Activated T-helper 1 cell treated with anti-CD3 and anti-CD28 coated beads, Interleukin-12 subunit alpha, Interleukin-12 subunit beta, Interleukin-2, Interleukin-4 antibody, amounts not matched to agents 30 ng/mL and 10 ng/mL and 1 ng/mL, durations not matched to agents 14 hours and 24 hours and 36 hours (primary cell): Measurements from ENCODE around the gene PCDHGC3. TPM values are rescaled to one million over a fixed set of nuclear protein-coding genes. Genes with fewer than 3 reads are reported as not detected.

ENCODE experiments used
- DNase-seq: peaks from one replicate; pipeline ENCODE4 v3.0.0; 2021; ENCODE audit warnings: low spot score
- H3K27ac Mint-ChIP-seq: one replicate; pipeline ENCODE4 v1.8.0; 2021; ENCODE audit warnings: mild to moderate bottlenecking, mixed read lengths
- H3K27me3 Mint-ChIP-seq: one replicate; pipeline ENCODE4 v1.8.0; 2022; ENCODE audit warnings: mild to moderate bottlenecking, moderate library complexity, mixed read lengths; ENCODE audit not compliant: insufficient read depth
- H3K36me3 Mint-ChIP-seq: one replicate; pipeline ENCODE4 v1.8.0; 2021; ENCODE audit warnings: low read depth, mixed read lengths
- H3K4me1 Mint-ChIP-seq: one replicate; pipeline ENCODE4 v1.8.0; 2021; ENCODE audit warnings: low read depth, mixed read lengths
- H3K4me3 Mint-ChIP-seq: one replicate; pipeline ENCODE4 v1.8.0; 2021; ENCODE audit warnings: mild to moderate bottlenecking, moderate library complexity, mixed read lengths
- H3K9me3 Mint-ChIP-seq: one replicate; pipeline ENCODE4 v1.8.0; 2021; ENCODE audit warnings: mixed read lengths
- intact Hi-C: fragments of 100-400 bp; cut with micrococcal nuclease; formaldehyde crosslinking; loops from one replicate; pipeline ENCODE4 v1.15.1; 2024
- total RNA-seq: library from RNA; stranded (reverse); gene quantifications from 2 replicates; pipeline ENCODE4 v1.2.3, GENCODE V29; 2022

PCDHGC3 gene
- total RNA-seq, 1 donor from 2014 or later = 0.31 TPM

DNA sequence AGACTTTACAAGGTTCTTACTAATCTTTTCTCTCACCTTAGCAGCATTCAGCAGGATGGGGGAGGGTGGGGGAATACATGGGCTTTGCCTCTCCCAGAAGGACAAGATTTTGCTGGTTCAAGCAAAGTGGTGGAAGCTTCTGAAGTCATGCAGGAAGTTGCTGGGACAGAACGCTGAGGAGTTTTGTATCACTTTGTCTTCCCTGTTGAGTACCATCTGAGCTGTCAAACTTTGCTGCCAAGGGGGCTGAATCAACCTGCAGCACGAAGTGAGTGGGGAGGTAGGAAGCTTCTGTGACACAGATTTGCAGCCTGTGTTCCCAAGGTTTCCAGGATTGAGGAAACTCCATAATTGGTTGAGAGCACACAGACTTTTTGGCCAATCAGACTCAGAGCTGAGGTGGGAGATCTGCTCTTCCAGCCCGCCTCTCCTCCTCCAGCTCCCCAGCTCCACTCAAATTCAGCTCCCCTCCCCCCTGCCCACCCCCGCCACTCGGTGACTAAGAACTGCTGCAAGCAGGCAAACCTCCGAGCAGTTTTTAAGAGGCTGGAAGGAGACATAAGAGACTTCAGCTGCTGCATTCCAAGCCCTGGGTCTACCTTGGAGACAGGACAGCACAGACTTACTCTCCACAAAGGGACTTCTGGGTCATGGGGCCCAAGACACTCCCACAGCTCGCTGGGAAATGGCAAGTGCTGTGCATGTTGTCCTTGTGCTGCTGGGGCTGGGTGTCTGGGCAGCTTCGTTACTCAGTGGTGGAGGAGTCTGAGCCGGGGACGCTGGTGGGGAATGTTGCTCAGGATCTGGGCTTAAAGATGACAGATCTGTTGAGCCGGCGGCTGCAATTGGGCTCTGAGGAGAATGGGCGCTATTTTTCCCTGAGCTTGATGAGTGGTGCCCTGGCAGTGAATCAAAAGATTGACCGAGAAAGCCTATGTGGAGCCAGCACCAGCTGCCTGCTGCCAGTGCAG, 13.1 kb downstream of the PCDHGC3 start, which contains the start of gene PCDHGC5:
PCDHGC5 (plus strand) TSS at position 491 of the 971 bp plus-strand sequence; CDS start at position 651, 160 bp downstream.
- DNase-seq = no peak
- Mint-ChIP-seq H3K27me3 (peaks cover 48% of the 10 kb centered on the region), H3K36me3 (no peaks in the 10 kb centered on the region), H3K9me3 (no peaks in the 10 kb centered on the region), H3K4me1 (no peaks in the 10 kb centered on the region), H3K27ac (no peak within 1 kb of the TSS), H3K4me3 (no peak within 1 kb of the TSS)
- intact Hi-C loops = no loop called here

DNA sequence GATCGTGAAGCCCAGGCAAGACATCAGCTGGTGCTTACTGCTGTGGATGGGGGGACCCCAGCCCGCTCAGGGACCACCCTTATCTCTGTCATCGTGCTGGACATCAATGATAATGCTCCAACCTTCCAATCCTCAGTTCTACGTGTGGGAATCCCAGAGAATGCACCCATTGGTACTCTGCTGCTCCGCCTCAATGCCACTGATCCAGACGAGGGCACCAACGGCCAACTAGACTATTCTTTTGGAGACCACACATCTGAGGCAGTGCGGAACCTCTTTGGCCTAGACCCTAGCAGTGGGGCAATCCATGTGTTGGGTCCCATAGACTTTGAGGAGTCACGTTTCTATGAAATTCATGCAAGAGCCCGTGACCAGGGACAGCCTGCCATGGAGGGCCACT, 14.1 kb downstream of the PCDHGC3 start:
- Mint-ChIP-seq H3K27me3 (peaks cover 38% of the 10 kb centered on the region), H3K4me1 (no peaks in the 10 kb centered on the region), H3K4me3 (no peak overlapping the region), H3K36me3 (no peaks in the 10 kb centered on the region), H3K27ac (no peak overlapping the region), H3K9me3 (no peaks in the 10 kb centered on the region)
- DNase-seq = no peak
- intact Hi-C loops = no loop called here

DNA sequence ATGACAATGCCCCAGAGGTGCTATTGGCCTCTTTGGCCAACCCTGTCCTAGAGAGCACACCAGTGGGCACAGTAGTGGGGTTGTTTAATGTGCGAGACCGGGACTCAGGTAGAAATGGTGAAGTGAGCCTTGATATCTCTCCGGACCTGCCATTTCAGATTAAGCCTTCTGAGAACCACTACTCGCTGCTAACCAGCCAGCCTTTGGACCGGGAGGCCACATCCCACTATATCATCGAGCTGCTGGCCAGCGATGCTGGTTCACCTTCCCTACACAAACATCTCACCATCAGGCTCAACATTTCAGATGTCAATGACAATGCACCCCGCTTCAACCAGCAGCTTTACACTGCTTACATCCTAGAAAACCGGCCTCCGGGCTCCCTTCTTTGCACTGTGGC, 14.5 kb downstream of the PCDHGC3 start:
- H3K27ac Mint-ChIP-seq = no peak overlapping the region
- peaks cover 37% of the 10 kb centered on the region for H3K27me3 Mint-ChIP-seq
- intact Hi-C loops = no loop called here
- no peaks in the 10 kb centered on the region for H3K36me3 Mint-ChIP-seq
- no peak overlapping the region for H3K4me3 Mint-ChIP-seq
- H3K4me1 Mint-ChIP-seq = no peaks in the 10 kb centered on the region
- no peak for DNase-seq
- no peaks in the 10 kb centered on the region for H3K9me3 Mint-ChIP-seq

DNA sequence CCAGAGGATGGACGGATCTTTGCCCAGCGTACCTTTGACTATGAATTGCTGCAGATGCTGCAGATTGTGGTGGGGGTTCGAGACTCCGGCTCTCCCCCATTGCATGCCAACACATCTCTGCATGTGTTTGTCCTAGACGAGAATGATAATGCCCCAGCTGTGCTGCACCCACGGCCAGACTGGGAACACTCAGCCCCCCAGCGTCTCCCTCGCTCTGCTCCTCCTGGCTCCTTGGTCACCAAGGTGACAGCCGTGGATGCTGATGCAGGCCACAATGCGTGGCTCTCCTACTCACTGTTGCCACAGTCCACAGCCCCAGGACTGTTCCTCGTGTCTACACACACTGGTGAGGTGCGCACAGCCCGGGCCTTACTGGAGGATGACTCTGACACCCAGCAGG, 15.0 kb downstream of the PCDHGC3 start:
- DNase-seq = no peak
- Mint-ChIP-seq H3K27me3 (peaks cover 38% of the 10 kb centered on the region), H3K4me3 (no peak overlapping the region), H3K36me3 (no peaks in the 10 kb centered on the region), H3K9me3 (no peaks in the 10 kb centered on the region), H3K27ac (no peak overlapping the region), H3K4me1 (no peaks in the 10 kb centered on the region)
- intact Hi-C loops = no loop called here

DNA sequence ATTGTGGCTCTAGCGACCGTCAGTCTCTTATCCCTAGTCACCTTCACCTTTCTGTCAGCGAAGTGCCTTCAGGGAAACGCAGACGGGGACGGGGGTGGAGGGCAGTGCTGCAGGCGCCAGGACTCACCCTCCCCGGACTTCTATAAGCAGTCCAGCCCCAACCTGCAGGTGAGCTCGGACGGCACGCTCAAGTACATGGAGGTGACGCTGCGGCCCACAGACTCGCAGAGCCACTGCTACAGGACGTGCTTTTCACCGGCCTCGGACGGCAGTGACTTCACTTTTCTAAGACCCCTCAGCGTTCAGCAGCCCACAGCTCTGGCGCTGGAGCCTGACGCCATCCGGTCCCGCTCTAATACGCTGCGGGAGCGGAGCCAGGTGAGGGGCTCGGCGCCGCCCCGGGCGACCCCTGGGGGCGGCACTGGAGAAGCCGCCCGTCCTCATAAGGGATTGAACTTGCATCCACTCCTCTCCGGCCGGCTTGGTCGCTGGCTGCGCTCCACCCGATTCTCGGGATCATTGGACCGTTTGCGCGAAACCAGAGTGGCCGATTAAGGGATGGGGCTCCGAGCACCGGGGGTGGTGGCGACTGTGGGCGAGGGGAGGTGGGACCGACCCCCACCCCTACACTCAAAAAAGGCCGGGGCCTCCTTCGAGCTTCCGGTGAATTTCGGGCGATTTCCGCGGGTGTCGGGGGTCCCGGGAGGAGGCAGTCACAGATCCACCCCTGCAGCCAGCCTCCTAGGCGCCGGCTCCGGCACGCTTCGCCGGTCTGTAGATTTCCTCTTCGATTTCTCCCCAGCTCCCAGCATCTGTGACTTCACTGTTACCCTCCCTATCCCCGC, 15.8 kb downstream of the PCDHGC3 start:
- Mint-ChIP-seq H3K4me1 (no peaks in the 10 kb centered on the region), H3K27me3 (peaks cover 39% of the 10 kb centered on the region), H3K4me3 (peak overlapping the region; percentile 64), H3K9me3 (no peaks in the 10 kb centered on the region), H3K27ac (no peak overlapping the region), H3K36me3 (no peaks in the 10 kb centered on the region)
- intact Hi-C loops = no loop called here
- no peak for DNase-seq

DNA sequence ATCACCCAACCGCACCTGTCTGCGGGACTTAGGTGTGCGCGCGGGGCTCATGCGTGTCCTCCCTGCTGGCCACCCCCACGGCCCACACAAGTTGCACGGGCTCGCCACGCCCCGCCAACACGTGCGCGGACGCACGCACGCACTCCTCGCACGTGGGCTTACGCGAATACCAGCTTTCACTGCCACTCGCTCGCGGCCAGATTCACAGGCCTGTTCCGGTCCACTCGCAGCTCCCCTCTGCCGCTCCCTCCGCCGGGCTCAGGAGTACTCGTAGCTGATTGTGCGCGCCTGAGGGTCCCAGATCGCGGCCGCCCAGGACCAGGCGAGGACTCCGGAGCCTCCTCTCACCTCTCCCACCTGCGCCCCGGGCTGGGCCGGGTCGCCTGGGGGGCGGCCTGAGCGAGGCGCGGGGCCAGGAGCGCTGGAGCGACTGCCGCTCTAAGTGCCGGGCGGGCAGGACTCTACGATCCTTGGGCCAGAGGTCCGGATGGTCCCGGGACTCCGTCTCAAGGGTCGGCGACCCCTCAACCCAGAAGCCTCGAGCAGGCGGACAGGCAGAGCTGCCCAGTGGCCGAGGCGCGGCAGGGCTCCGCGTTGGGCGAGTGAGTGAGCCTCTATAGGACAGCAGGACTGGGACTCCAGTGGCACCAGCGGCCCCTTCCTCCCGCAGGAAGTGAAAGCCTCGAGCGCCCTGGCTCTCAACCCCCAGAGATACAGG, 16.6 kb downstream of the PCDHGC3 start:
- H3K27ac Mint-ChIP-seq = no peak overlapping the region
- H3K27me3 Mint-ChIP-seq = peaks cover 37% of the 10 kb centered on the region

DNA sequence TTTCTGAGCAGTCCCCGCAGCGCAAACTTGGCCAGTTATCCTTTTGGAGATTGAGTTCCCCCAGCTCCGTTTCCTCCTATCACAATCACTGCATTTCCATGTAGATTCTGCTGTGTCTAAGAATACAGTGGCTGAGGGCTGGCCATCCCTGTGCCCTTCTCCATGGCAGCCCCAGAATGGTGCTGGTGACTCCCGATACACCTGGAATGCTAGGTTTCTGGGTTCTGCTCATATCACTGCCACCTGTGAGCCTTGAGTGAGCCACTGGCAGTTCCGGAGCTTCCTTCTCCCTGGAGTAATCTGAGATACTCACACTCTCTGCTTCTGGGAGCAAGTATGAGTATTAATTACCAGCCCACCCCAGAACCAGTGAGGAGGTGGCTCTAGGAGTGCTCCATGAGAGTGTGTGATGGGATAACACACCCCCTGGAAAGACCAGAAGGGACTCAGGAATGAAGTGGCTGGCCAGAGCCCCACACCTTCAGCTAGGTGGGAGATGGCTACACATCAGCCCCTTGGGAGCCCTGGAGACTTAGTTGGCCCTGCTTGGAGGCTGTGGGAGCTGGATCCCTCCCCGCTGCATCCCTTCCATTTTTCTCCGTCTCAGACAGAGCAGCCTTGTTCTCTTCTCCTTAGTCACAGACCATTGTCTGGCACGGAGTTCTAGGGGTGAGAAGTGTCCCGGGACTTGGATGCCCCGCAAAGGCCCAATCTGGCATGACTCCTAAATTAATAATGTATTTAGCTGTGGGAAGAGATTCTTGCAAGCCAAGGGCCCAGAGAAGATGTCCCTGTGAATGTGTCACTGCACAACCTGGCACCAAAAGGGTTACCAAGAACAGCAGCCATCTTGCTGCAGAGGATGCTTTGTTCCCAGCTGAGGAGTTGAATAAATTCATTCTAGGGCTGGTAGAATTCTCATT, 18.0 kb downstream of the PCDHGC3 start:
- no peak overlapping the region for H3K4me3 Mint-ChIP-seq
- no peaks in the 10 kb centered on the region for H3K4me1 Mint-ChIP-seq
- no peaks in the 10 kb centered on the region for H3K36me3 Mint-ChIP-seq
- H3K9me3 Mint-ChIP-seq = no peaks in the 10 kb centered on the region
- no peak for DNase-seq
- intact Hi-C loops = no loop called here
- peaks cover 37% of the 10 kb centered on the region for H3K27me3 Mint-ChIP-seq
- no peak overlapping the region for H3K27ac Mint-ChIP-seq

More for the DNA sequence above, 16.6 kb downstream of the PCDHGC3 start:
- DNase-seq = no peak
- H3K4me3 Mint-ChIP-seq = peak overlapping the region; percentile 64
- no peaks in the 10 kb centered on the region for H3K4me1 Mint-ChIP-seq
- no peaks in the 10 kb centered on the region for H3K9me3 Mint-ChIP-seq
- no peaks in the 10 kb centered on the region for H3K36me3 Mint-ChIP-seq
- intact Hi-C loops = no loop called here

DNA sequence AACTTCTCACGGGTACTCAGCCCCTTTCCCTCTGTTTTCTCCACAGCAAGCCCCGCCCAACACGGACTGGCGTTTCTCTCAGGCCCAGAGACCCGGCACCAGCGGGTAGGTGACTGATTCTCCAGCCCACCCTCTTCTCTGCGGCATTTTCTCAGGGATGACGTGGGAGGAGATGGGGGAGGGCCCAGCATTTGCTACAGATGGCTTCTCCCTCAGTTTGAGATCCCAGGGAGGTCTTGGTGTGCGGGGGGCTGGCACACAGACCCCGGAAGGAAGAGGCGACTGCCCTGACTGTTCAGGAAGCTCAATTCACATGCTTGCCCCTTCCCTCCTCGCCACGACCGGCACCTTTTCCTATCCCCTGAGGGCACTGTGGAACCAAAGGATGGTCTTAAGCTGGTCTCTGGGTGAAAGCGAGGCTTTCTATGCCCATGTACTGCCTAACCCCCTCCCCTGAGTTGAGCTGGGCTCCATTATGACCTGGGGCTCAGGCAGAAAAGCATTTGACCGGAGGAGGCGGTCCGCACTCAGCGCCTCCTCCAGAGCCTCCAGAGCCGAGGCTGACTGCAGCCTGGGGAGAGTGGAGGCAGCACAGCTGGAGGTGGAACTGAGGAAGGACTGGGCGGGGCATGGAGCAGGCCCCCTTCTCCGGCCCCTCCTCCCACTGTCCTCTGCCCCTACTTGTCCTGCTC, 19.1 kb downstream of the PCDHGC3 start:
- no peaks in the 10 kb centered on the region for H3K36me3 Mint-ChIP-seq
- peaks cover 37% of the 10 kb centered on the region for H3K27me3 Mint-ChIP-seq
- intact Hi-C loops = no loop called here
- no peaks in the 10 kb centered on the region for H3K4me1 Mint-ChIP-seq
- DNase-seq = no peak
- H3K27ac Mint-ChIP-seq = no peak overlapping the region
- H3K4me3 Mint-ChIP-seq = no peak overlapping the region
- H3K9me3 Mint-ChIP-seq = no peaks in the 10 kb centered on the region

DNA sequence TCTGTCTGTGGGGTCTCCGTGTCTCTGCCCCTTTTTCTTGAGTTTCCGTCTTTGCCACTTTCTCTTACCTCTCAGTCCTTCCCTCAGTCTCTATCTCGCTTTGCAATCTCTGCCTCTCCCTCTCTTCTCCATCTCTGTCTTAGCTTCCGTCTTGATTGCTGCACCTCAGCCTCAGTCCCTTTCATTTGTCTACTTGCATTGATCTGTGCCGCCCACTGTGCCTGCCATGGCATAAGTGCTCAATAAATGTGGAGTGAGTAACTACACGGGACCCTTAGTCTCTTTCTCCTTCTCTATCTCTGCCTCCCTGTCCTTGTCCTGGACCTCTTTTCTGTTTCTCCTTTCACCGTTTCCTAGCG, 19.7 kb downstream of the PCDHGC3 start:
- Mint-ChIP-seq H3K27ac (no peak overlapping the region), H3K27me3 (peaks cover 37% of the 10 kb centered on the region), H3K4me1 (no peaks in the 10 kb centered on the region), H3K9me3 (no peaks in the 10 kb centered on the region), H3K36me3 (no peaks in the 10 kb centered on the region), H3K4me3 (no peak overlapping the region)
- intact Hi-C loops = no loop called here
- DNase-seq = no peak

DNA sequence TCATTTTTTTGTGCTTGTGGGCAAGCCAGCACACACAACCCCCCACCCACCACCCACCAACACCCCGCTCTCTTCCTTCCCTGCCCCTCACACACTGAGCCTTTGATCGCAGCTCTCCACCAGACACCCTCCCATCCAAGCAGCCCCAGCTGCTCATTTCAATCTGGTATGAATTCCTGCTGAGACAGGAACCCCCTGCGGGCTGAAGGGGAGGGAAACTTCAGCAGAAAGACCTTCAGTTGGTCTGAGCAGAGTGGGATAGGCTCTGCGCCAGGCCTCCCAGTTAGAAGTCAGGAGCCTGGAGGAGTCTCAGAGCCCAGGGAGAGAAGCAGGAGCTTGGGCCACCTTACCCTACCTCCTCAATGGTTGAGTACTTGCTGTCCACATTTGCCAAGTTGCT, 20.3 kb downstream of the PCDHGC3 start:
- Mint-ChIP-seq H3K4me1 (no peaks in the 10 kb centered on the region), H3K27me3 (peaks cover 31% of the 10 kb centered on the region), H3K27ac (no peak overlapping the region), H3K4me3 (no peak overlapping the region), H3K9me3 (no peaks in the 10 kb centered on the region), H3K36me3 (no peaks in the 10 kb centered on the region)
- intact Hi-C loops = no loop called here
- DNase-seq = no peak

DNA sequence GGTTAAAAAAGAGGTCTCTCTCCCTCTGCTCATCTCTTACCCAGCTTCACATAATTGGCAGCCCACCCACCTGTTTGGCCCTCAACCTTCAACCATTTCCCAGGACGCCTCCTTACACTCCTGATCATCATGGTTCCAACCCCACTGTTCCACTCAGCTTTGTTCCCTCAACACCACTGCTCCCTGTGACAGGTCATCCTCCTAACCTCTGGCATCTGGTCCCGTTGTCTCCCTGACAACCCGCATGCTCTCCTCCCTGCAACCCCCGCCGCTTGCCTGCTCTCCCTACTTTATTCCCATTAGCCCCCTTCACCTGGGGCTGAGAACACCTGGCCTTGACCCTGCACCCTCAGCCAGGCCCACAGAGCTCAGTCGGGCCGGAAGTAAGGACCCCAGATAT, 26.0 kb downstream of the PCDHGC3 start:
- intact Hi-C loops = no loop called here
- Mint-ChIP-seq H3K9me3 (no peaks in the 10 kb centered on the region), H3K4me3 (no peak overlapping the region), H3K27me3 (peaks cover 7% of the 10 kb centered on the region), H3K27ac (no peak overlapping the region), H3K36me3 (no peaks in the 10 kb centered on the region), H3K4me1 (no peaks in the 10 kb centered on the region)
- no peak for DNase-seq
